HG03175 (cell line): ENCODE measurements around the gene IPO4.

Experiments used
- ATAC-seq: cut with Tn5 transposase; IDR thresholded peaks from one replicate; pipeline ENCODE4 v1.9.1; 2021; ENCODE audit warnings: mild to moderate bottlenecking, moderate library complexity; ENCODE audit not compliant: unreplicated experiment

The IPO4 gene

GRCh38 chr14:24132976-24133375, 55.6 kb downstream of the IPO4 start:
- no peak for ATAC-seq

GRCh38 chr14:24132061-24132685, 56.4 kb downstream of the IPO4 start:
- no peak for ATAC-seq

- no peak for ATAC-seq
Measured at GRCh38 chr14:24131549-24131966, 57.1 kb downstream of the IPO4 start.

- ATAC-seq: no peak
Measured at GRCh38 chr14:24130717-24131548, 57.7 kb downstream of the IPO4 start.

GRCh38 chr14:24130380-24130716, 58.3 kb downstream of the IPO4 start, which contains the start of gene FITM1:
TSS of gene FITM1 (plus strand) at chr14:24130659. CDS start at chr14:24131564, 905 bp downstream.
- no peak for ATAC-seq
